Testis (tissue), 3 donors: ENCODE data around the gene P2RY12. TPM values are rescaled to one million over a fixed set of nuclear protein-coding genes. Genes with fewer than 3 reads are reported as not detected.
"Not testable (repeated sequence)": the region's sequence is repeated elsewhere in the genome, so short reads cannot be mapped to it uniquely, and the experiment has no call there.

Experiments
- DNase-seq: peaks from one replicate; pipeline ENCODE4 v3.0.0-alpha.2; 2019
- H3K27ac ChIP-seq, 2 donors: fragments of 200-600 bp; sonication (generic); one replicate each; pipeline ENCODE4 v1.5.1; 2019
- H3K27me3 ChIP-seq: fragments of 200-600 bp; sonication (generic); one replicate; pipeline ENCODE4 v1.5.1; 2019
- H3K36me3 ChIP-seq: fragments of 200-600 bp; sonication (generic); one replicate; pipeline ENCODE4 v1.5.1; 2017; ENCODE audit warnings: low read depth; ENCODE audit errors: missing control alignments
- H3K4me1 ChIP-seq: fragments of 200-600 bp; sonication (generic); one replicate; pipeline ENCODE4 v1.5.1; 2019
- H3K4me3 ChIP-seq, 2 donors: fragments of 200-600 bp; sonication (generic); one replicate each; pipeline ENCODE4 v1.5.1; 2017 to 2019
- H3K9me3 ChIP-seq: fragments of 200-600 bp; sonication (generic); one replicate; pipeline ENCODE4 v1.5.1; 2017
- POLR2A ChIP-seq: fragments of 450-650 bp; IDR thresholded peaks from one replicate; pipeline ENCODE4 v1.6.1; 2017; ENCODE audit warnings: antibody characterized with exemption, mild to moderate bottlenecking, moderate library complexity
- WGBS, 2 donors: methylation state at CpG; one replicate each; pipeline ENCODE4 v1.1.5; 2018; 5-methylcytosine and 5-hydroxymethylcytosine counted together
- intact Hi-C: fragments of 100-400 bp; cut with DNase I; formaldehyde crosslinking; loops from one replicate; pipeline ENCODE4 v1.15.1; 2023; ENCODE audit warnings: low total_unique reads
- polyA plus RNA-seq: library from polyadenylated mRNA; stranded (reverse); fragments of 350-450 nt; fragmentation: Illumina TruSeq; extraction: RNeasy Lipid Tissue Mini Kit (QIAGEN cat#74804); gene quantifications from one replicate; pipeline ENCODE4 v1.2.3, GENCODE V29; 2014; ENCODE audit warnings: low read depth, low replicate concordance; ENCODE audit not compliant: insufficient read depth
- total RNA-seq, 2 donors: library from RNA; depleted of rRNA; stranded (reverse); fragments of >200 nt; gene quantifications; one replicate each; pipeline ENCODE4 v1.2.3, GENCODE V29; 2016
- TF ChIP-seq, protein P1 (sequence below), 3 experiments: fragments of 450-650 bp in 2 of 3; fragments of 200-600 bp in 1 of 3; sonication (generic) in 1 of 3; IDR thresholded peaks; one replicate each; pipeline ENCODE4 v1.5.1; 2016 to 2019; ENCODE audit warnings: antibody characterized with exemption in 3 of 3, mild to moderate bottlenecking in 2 of 3, moderate library complexity in 1 of 3

Gene P2RY12
- total and polyA plus RNA-seq, 3 donors from 2014 or later: 0.47 TPM; not detected in 2

- no peak for DNase-seq
- 88 to 93% methylated on average over 3 of the region's 3 CpGs for whole genome bisulfite sequencing, 2 donors
- no peak for TF ChIP-seq POLR2A
- TF ChIP-seq, protein P1, sequence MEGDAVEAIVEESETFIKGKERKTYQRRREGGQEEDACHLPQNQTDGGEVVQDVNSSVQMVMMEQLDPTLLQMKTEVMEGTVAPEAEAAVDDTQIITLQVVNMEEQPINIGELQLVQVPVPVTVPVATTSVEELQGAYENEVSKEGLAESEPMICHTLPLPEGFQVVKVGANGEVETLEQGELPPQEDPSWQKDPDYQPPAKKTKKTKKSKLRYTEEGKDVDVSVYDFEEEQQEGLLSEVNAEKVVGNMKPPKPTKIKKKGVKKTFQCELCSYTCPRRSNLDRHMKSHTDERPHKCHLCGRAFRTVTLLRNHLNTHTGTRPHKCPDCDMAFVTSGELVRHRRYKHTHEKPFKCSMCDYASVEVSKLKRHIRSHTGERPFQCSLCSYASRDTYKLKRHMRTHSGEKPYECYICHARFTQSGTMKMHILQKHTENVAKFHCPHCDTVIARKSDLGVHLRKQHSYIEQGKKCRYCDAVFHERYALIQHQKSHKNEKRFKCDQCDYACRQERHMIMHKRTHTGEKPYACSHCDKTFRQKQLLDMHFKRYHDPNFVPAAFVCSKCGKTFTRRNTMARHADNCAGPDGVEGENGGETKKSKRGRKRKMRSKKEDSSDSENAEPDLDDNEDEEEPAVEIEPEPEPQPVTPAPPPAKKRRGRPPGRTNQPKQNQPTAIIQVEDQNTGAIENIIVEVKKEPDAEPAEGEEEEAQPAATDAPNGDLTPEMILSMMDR (IDR thresholded peaks at IDR 0.05): no peak
These were observed 11.3 kb upstream of the P2RY12 start for GRCh38 chr3:151395806-151396205.

DNA sequence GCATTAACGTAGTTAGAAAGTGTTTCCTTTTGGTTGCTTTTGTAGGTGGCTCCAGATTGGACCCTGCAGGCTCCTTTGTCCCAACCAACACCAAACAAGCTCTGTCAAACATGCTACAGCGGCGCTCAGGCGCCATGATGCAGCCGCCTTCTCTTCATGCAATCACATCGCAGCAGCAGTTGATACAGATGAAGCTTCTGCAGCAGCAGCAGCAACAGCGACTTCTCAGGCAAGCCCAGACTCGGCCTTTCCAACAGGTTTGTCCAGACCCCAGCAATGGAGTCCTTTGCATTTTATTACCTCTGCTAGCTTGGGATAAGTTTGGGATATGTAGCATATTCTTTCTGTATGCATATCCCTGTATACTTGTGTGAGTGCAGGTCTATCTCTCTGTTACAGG lies 10.1 kb upstream of the P2RY12 start:
- Histone ChIP-seq H3K4me3 (no peak overlapping the region), H3K4me1 (no peaks in the 10 kb centered on the region), H3K36me3 (no peaks in the 10 kb centered on the region), H3K9me3 (no peaks in the 10 kb centered on the region), H3K27ac (no peak overlapping the region), H3K27me3 (no peaks in the 10 kb centered on the region)
- DNase-seq: no peak
- TF ChIP-seq, protein P1 (IDR thresholded peaks at IDR 0.05): no peak
- TF ChIP-seq POLR2A: no peak
- WGBS, 2 donors: 82 to 83% methylated on average over 8 of the region's 8 CpGs
- intact Hi-C loops: no loop called here

More at GRCh38 chr3:151395806-151396205, 11.3 kb upstream of the P2RY12 start:
- Histone ChIP-seq H3K4me3 (no peak overlapping the region), H3K36me3 (no peaks in the 10 kb centered on the region), H3K4me1 (no peaks in the 10 kb centered on the region), H3K27ac (no peak overlapping the region), H3K27me3 (no peaks in the 10 kb centered on the region), H3K9me3 (no peaks in the 10 kb centered on the region)
- intact Hi-C loops: no loop called here

- Histone ChIP-seq H3K36me3 (no peaks in the 10 kb centered on the region), H3K4me1 (no peaks in the 10 kb centered on the region), H3K4me3 (no peak overlapping the region), H3K27me3 (no peaks in the 10 kb centered on the region), H3K27ac (no peak overlapping the region), H3K9me3 (no peaks in the 10 kb centered on the region)
- WGBS, 2 donors: 73 to 76% methylated on average over 4 of the region's 4 CpGs
- no peak for DNase-seq
- intact Hi-C loops: no loop called here
- TF ChIP-seq POLR2A: no peak
- TF ChIP-seq, protein P1 (IDR thresholded peaks at IDR 0.05): no peak
These were observed 9.4 kb upstream of the P2RY12 start for GRCh38 chr3:151393941-151394340.

- Histone ChIP-seq H3K4me3 (no peak overlapping the region), H3K9me3 (no peaks in the 10 kb centered on the region), H3K27ac (no peak overlapping the region), H3K27me3 (no peaks in the 10 kb centered on the region), H3K4me1 (no peaks in the 10 kb centered on the region), H3K36me3 (no peaks in the 10 kb centered on the region)
- 56 to 65% methylated on average over 3 of the region's 3 CpGs for WGBS, 2 donors
- TF ChIP-seq, protein P1 (IDR thresholded peaks at IDR 0.05): no peak
- TF ChIP-seq POLR2A: no peak
- no peak for DNase-seq
- intact Hi-C loops: no loop called here
These were observed 8.7 kb upstream of the P2RY12 start for GRCh38 chr3:151393146-151393830.

DNA sequence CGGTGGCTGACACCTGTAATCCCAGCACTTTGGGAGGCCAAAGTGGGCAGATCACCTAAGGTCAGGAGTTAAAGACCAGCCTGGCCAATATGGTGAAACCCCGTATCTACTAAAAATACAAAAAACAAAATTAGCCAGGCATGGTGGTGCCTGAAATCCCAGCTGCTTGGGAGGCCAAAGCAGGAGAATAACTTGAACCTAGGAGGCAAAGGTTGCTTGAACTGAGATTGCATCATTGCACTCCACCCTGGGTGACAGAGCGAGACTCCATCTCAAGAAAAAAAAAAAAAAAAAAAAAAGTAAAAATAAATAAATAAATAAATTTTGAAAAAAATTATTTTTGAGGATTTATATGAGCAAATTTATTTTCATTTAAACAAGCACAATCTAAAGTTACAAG lies 7.6 kb upstream of the P2RY12 start:
- H3K27ac ChIP-seq, H3K4me3 ChIP-seq, H3K36me3 ChIP-seq, H3K4me1 ChIP-seq, H3K9me3 ChIP-seq, intact Hi-C loops, H3K27me3 ChIP-seq, DNase-seq: not testable (repeated sequence)
- 83 to 92% methylated on average over 3 of the region's 3 CpGs for WGBS, 2 donors
